Stimulated activated naive CD8-positive, alpha-beta T cell treated with anti-CD3 and anti-CD28 coated beads, Interleukin-15, amount 100 ng/mL, for 72 hours (primary cell): ENCODE results near the gene C16orf89.

ENCODE experiments used
- ATAC-seq: fragments of 150-1000 bp; cut with Tn5 transposase; 2 replicates; pipeline ENCODE4 v1.10.0; 2021; ENCODE audit warnings: mild to moderate bottlenecking, moderate library complexity
- DNase-seq, 2 donors: peaks; one replicate each; pipeline ENCODE4 v3.0.0; 2021 to 2022
- H3K27ac Mint-ChIP-seq, 2 donors: one replicate each; pipeline ENCODE4 v1.8.0; 2022; ENCODE audit warnings: mild to moderate bottlenecking in 2 of 2, mixed read lengths in 2 of 2, moderate library complexity in 2 of 2
- H3K27me3 Mint-ChIP-seq: one replicate; pipeline ENCODE4 v1.8.0; 2022; ENCODE audit warnings: mixed read lengths
- H3K4me1 Mint-ChIP-seq: one replicate; pipeline ENCODE4 v1.8.0; 2022; ENCODE audit warnings: mild to moderate bottlenecking, mixed read lengths
- H3K4me3 Mint-ChIP-seq, 2 donors: one replicate each; pipeline ENCODE4 v1.8.0; 2022; ENCODE audit warnings: mild to moderate bottlenecking in 2 of 2, mixed read lengths in 2 of 2, moderate library complexity in 1 of 2
- H3K9me3 Mint-ChIP-seq, 2 donors: one replicate each; pipeline ENCODE4 v1.8.0; 2022; ENCODE audit warnings: mixed read lengths in 2 of 2

Gene C16orf89

GRCh38 chr16:5031601-5032000 is 34.2 kb downstream of the C16orf89 start:
- Mint-ChIP-seq H3K27ac (no peak overlapping the region), H3K4me3 (no peak overlapping the region), H3K4me1 (peaks cover 37% of the 10 kb centered on the region), H3K27me3 (no peaks in the 10 kb centered on the region), H3K9me3 (no peaks in the 10 kb centered on the region)
- no peak for DNase-seq
- ATAC-seq = no peak

DNA sequence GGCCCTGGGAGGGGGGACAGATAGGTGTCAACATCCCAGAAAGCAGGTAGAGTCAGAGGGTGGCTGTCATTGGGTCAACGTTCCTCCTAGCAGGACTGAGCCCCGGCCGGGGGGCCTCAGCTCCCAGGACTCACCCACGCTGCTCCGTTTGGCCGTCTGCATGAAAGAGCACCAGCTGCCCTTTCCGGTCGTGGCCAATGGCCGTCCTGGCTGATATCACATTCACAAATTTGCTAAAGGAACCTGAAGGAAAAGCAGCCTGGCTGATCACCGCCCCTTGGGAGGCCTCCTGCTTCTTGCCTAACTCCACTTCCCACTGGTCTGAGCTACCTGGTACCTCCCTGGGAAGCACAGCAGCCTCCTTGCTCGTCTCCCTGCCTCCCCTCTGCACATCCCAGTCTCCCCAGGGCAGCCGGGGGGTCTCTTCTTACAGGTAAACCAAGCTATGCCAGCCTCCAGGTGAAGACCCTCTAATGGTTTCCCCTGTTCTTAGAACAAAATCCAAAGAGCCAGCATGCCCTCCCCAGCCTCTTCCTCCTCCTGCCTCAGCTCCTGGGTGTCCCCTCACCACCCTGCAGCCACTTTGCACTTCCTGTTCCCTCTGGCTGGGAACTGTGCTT is 35.4 kb downstream of the C16orf89 start:
- H3K4me3 Mint-ChIP-seq = no peak overlapping the region
- ATAC-seq (no peak), DNase-seq (no peak)
- H3K9me3 Mint-ChIP-seq = no peaks in the 10 kb centered on the region
- H3K4me1 Mint-ChIP-seq = peaks cover 33% of the 10 kb centered on the region
- no peaks in the 10 kb centered on the region for H3K27me3 Mint-ChIP-seq
- H3K27ac Mint-ChIP-seq = no peak overlapping the region

DNA sequence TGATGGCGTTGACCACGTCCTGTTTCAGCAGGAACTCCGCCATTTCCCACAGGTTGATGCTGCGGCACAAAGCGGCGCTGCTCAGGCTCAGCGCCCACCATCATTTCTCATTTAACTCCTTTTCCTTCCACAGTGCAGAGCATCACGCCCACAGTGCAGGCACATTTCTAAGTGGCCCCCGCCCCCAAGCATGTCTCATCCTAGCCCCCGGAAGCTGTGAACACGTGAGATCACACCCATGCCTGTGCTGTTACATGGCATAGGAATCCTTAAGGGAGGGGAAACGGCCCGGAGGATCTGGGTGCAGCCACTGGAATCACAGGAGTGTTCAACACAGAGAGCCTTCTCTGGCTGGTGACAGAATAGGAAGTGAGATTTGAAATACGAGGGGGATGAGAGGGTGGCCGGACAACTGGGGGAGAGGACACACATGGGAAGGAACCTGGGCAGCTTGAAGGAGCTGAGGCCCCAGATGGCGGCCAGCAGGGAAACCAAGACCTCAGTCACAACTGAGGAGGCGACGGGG is 36.7 kb downstream of the C16orf89 start:
- H3K9me3 Mint-ChIP-seq = no peaks in the 10 kb centered on the region
- H3K27ac Mint-ChIP-seq = no peak overlapping the region
- peaks cover 19% of the 10 kb centered on the region for H3K4me1 Mint-ChIP-seq
- no peaks in the 10 kb centered on the region for H3K27me3 Mint-ChIP-seq
- ATAC-seq (no peak), DNase-seq (no peak)
- H3K4me3 Mint-ChIP-seq = no peak overlapping the region

- Mint-ChIP-seq H3K4me3 (no peak overlapping the region), H3K27me3 (no peaks in the 10 kb centered on the region), H3K27ac (peak overlapping the region in 1 of 2 donors; percentile 67), H3K9me3 (no peaks in the 10 kb centered on the region), H3K4me1 (peaks cover 12% of the 10 kb centered on the region)
- DNase-seq = no peak
- ATAC-seq = peak; percentile 21
These were observed 38.1 kb downstream of the C16orf89 start for GRCh38 chr16:5027575-5028235.

- no peak overlapping the region for H3K4me3 Mint-ChIP-seq
- ATAC-seq (no peak), DNase-seq (no peak)
- H3K27me3 Mint-ChIP-seq = no peaks in the 10 kb centered on the region
- no peaks in the 10 kb centered on the region for H3K9me3 Mint-ChIP-seq
- H3K27ac Mint-ChIP-seq = peak overlapping the region in 1 of 2 donors; percentile 19
- peaks cover 6% of the 10 kb centered on the region for H3K4me1 Mint-ChIP-seq
These were observed 38.7 kb downstream of the C16orf89 start for GRCh38 chr16:5027086-5027485.

DNA sequence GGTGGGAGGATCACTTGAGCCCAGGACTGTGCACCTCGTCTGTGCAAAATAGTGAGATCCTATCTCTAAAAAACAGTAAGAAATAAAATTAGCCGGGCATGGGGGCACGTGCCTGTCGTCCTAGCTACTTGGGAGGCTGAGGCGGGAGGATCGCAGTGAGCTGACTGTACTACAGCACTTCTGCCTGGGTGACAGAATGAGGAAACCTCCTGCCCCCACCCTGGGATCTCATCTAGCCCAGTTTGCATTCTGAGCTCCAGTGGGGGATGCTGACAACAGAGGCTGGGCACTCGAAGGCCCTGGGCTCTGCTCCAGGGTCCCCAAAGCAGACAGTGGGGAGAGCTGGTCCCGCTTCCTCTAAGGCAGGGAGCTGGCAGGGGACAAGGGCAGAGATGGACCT is 39.1 kb downstream of the C16orf89 start:
- H3K27ac Mint-ChIP-seq = no peak overlapping the region
- H3K27me3 Mint-ChIP-seq = no peaks in the 10 kb centered on the region
- H3K4me1 Mint-ChIP-seq = peaks cover 2% of the 10 kb centered on the region
- no peak for ATAC-seq
- DNase-seq = no peak
- no peak overlapping the region for H3K4me3 Mint-ChIP-seq
- H3K9me3 Mint-ChIP-seq = no peaks in the 10 kb centered on the region

DNA sequence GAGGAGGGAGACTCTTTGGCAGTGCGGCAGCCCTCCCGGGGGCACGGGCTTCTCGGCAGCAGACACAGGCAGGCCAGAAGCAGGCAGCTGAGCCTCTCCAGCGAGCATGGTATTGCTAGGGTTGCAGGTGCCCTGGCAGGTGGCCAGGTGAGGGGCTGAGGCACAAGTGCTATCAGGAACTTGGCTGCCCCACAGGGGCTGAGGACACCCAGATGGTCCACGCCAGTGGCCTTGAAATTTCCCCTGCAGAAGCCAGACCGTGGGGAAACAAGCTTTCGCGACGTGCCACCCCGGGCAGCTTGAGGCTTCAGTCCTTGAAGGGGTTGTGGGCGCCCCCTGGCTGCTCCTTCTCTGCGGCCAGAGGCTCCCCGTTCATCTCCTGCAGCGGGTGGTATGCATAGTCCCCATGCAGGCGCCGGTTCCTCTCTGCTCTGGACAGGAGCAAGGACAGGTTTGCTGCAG is 40.6 kb downstream of the C16orf89 start:
- no peak overlapping the region for H3K27ac Mint-ChIP-seq
- ATAC-seq = peak; percentile 23
- no peak overlapping the region for H3K4me3 Mint-ChIP-seq
- H3K9me3 Mint-ChIP-seq = no peaks in the 10 kb centered on the region
- peaks cover 6% of the 10 kb centered on the region for H3K27me3 Mint-ChIP-seq
- no peaks in the 10 kb centered on the region for H3K4me1 Mint-ChIP-seq
- DNase-seq = no peak

DNA sequence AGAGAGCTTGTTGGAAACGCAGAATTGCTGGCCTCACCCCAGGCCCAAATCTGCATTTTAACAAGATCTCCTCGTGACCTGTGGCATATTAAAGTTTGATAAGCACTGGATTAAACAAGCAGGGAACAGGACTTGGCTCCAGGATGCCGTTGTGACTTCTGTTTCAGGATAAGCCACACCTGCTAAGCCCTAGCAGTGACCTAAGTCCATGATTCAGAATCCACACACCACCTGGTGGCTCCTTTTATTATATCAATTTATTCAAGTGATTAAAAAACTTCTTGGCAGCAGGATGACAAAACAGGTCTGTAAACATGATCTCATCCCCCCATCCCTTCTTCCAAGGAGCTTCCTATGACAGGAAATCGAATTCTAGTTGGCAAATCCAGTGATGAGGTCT is 41.1 kb downstream of the C16orf89 start:
- no peaks in the 10 kb centered on the region for H3K4me1 Mint-ChIP-seq
- H3K27ac Mint-ChIP-seq = no peak overlapping the region
- ATAC-seq (no peak), DNase-seq (no peak)
- H3K9me3 Mint-ChIP-seq = no peaks in the 10 kb centered on the region
- H3K4me3 Mint-ChIP-seq = no peak overlapping the region
- H3K27me3 Mint-ChIP-seq = peaks cover 12% of the 10 kb centered on the region

GRCh38 chr16:5022521-5022920 is 43.2 kb downstream of the C16orf89 start:
- DNase-seq (no peak), ATAC-seq (no peak)
- H3K4me3 Mint-ChIP-seq = no peak overlapping the region
- H3K9me3 Mint-ChIP-seq = no peaks in the 10 kb centered on the region
- no peaks in the 10 kb centered on the region for H3K4me1 Mint-ChIP-seq
- H3K27ac Mint-ChIP-seq = no peak overlapping the region
- H3K27me3 Mint-ChIP-seq = peaks cover 13% of the 10 kb centered on the region

- Mint-ChIP-seq H3K27me3 (peaks cover 13% of the 10 kb centered on the region), H3K4me1 (no peaks in the 10 kb centered on the region), H3K9me3 (no peaks in the 10 kb centered on the region), H3K4me3 (no peak overlapping the region), H3K27ac (no peak overlapping the region)
- no peak for ATAC-seq
- DNase-seq = no peak
These were observed 45.2 kb downstream of the C16orf89 start for GRCh38 chr16:5020551-5020950.

- H3K27ac Mint-ChIP-seq = no peak overlapping the region
- no peaks in the 10 kb centered on the region for H3K4me1 Mint-ChIP-seq
- DNase-seq (no peak), ATAC-seq (no peak)
- no peaks in the 10 kb centered on the region for H3K9me3 Mint-ChIP-seq
- peaks cover 13% of the 10 kb centered on the region for H3K27me3 Mint-ChIP-seq
- H3K4me3 Mint-ChIP-seq = no peak overlapping the region
These were observed 46.0 kb downstream of the C16orf89 start for GRCh38 chr16:5019775-5020174.

DNA sequence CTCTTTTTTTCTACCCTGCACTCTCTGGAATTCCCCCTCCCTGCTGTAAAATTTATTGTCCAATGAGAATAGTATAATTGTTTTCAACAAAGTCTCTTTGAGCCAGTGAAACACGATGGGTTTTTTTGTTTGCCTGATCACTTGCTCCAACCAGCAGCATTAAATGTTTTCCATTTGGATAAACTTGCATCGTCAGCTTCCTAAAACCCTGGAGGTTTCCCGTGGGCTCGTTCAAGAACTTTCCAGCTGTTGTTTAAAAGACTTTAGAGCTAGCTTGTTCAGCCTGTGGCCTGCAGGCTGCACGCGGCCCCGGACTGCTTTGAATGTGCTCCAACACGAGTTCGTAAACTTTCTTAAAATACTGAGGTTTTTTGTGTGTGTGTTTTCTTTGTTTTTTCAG is 47.0 kb downstream of the C16orf89 start:
- H3K4me3 Mint-ChIP-seq = no peak overlapping the region
- no peak for ATAC-seq
- H3K4me1 Mint-ChIP-seq = no peaks in the 10 kb centered on the region
- no peak overlapping the region for H3K27ac Mint-ChIP-seq
- peaks cover 13% of the 10 kb centered on the region for H3K27me3 Mint-ChIP-seq
- no peak for DNase-seq
- H3K9me3 Mint-ChIP-seq = no peaks in the 10 kb centered on the region

- no peak for ATAC-seq
- Mint-ChIP-seq H3K27ac (no peak overlapping the region), H3K9me3 (no peaks in the 10 kb centered on the region), H3K27me3 (peaks cover 13% of the 10 kb centered on the region), H3K4me3 (no peak overlapping the region), H3K4me1 (no peaks in the 10 kb centered on the region)
- DNase-seq = no peak
These were observed 48.1 kb downstream of the C16orf89 start for GRCh38 chr16:5017678-5017969.

DNA sequence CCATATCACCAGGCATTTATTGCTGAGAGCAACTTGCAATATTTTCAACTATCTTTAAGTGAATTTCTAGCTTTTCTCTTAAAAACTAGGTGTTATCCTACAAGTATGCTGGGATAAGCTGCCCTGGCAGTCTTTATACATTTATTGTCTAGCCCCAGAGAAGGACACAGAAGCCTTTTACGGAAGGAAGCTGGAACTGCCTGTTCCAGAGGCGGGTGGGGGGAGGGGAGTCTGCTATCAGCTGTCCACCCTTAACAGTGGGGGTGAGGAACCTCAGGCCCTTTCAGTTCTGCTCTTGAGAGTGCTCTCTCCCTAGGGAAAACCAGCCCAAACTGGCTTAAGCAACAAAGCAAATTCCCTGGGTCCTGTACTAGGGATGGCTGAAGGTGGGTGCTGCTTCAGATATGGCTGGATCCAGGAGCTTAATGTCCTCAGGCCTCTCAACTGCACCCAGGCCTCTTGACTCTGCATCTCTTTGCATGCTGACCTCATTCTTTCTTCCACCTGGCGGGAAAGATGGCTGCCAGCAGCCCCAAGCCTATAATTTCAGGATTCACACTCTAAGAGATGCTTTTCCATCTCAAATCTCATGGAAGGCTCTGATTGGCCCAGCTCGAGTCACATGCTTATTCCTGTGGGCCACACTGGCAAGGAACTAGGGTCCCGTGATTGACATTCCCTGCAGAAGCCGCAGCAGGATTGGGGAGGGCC is 48.6 kb downstream of the C16orf89 start:
- H3K4me3 Mint-ChIP-seq = no peak overlapping the region
- no peaks in the 10 kb centered on the region for H3K9me3 Mint-ChIP-seq

DNA sequence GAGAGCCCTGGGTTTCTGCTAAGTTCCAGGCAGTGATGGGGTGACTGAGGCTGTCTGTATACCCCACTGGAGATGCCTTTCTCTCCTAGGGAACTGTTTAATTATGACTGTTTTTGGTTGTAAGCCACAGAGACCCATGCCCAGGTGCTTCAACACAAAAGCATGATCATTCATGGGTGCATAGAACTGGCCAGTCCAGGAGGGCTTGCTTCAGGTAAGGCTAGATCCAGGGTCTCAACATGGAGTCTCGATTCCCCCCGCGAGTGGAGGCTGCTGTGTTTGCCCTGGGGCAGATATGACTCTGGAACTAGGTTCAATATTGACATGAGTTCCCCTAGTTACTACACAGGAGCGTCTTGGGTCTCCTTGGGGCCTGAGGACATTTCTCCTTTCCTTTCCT is 49.9 kb downstream of the C16orf89 start:
- Mint-ChIP-seq H3K4me1 (no peaks in the 10 kb centered on the region), H3K9me3 (no peaks in the 10 kb centered on the region), H3K27me3 (peaks cover 21% of the 10 kb centered on the region), H3K27ac (no peak overlapping the region), H3K4me3 (no peak overlapping the region)
- no peak for ATAC-seq
- no peak for DNase-seq

More for the DNA sequence above, 48.6 kb downstream of the C16orf89 start:
- Mint-ChIP-seq H3K27ac (peak overlapping the region in 1 of 2 donors; percentile 67), H3K27me3 (peaks cover 13% of the 10 kb centered on the region), H3K4me1 (no peaks in the 10 kb centered on the region)
- ATAC-seq (no peak), DNase-seq (no peak)

GRCh38 chr16:5015351-5015750 is 50.4 kb downstream of the C16orf89 start:
- H3K4me3 Mint-ChIP-seq = no peak overlapping the region
- H3K27me3 Mint-ChIP-seq = peaks cover 21% of the 10 kb centered on the region
- ATAC-seq = no peak
- H3K27ac Mint-ChIP-seq = peak overlapping the region in 1 of 2 donors; percentile 19
- DNase-seq = no peak
- no peaks in the 10 kb centered on the region for H3K4me1 Mint-ChIP-seq
- no peaks in the 10 kb centered on the region for H3K9me3 Mint-ChIP-seq
